Right hindlimb (tissue), 1 donor: ENCODE measurements around the gene KIF26A.
A peak's percentile ranks its signal among the peaks of the same experiment; 100 is the strongest.

ENCODE experiments used
- DNase-seq: peaks from one replicate; pipeline ENCODE4 v3.0.0-alpha.2; 2018

Gene KIF26A

GRCh38 chr14:104225278-104226190, 87.1 kb downstream of the KIF26A start:
- peak; percentile 6 for DNase-seq

- peak; percentile 10 for DNase-seq
These were observed 88.3 kb downstream of the KIF26A start for GRCh38 chr14:104226421-104227383.

DNA sequence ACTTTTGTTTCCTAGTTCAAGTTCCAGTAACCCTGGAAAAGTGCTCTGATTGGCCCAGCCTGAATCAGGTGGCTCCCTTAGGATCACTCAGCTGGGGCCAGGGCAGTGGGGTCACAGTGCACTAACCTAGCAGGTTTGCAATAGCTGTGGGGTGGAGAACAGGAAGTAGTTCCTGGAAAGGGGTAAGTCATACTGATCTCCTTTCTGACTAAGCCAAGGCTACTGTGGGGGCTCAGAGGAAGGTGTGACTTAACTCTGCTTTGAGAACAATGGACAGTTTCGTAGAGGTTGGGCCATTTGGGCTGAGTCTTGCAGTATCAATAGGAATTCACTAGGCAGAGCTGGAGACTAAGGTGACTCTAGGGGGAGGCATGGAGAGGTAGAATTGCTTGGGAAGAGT, 89.4 kb downstream of the KIF26A start:
- no peak for DNase-seq

DNA sequence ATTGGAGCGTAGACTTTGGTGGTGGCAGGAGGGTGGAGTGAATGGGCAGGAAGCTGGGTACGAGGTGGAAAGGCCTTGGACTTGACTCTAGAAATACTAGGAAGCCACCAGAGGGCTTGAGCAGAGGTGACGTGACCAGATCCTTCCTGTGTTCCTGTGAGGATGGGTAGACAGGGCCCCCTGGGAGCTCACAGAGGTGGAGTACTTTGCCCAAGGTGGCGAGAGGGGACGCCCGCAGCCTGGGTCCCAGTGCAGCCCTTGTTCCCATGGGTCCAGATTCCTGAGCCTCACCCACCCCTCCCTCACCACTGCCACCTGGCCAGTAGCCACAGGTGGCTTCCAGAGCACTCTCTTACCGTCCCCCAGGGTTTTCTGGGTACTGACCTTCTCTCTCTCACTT, 89.8 kb downstream of the KIF26A start:
- DNase-seq = no peak

DNA sequence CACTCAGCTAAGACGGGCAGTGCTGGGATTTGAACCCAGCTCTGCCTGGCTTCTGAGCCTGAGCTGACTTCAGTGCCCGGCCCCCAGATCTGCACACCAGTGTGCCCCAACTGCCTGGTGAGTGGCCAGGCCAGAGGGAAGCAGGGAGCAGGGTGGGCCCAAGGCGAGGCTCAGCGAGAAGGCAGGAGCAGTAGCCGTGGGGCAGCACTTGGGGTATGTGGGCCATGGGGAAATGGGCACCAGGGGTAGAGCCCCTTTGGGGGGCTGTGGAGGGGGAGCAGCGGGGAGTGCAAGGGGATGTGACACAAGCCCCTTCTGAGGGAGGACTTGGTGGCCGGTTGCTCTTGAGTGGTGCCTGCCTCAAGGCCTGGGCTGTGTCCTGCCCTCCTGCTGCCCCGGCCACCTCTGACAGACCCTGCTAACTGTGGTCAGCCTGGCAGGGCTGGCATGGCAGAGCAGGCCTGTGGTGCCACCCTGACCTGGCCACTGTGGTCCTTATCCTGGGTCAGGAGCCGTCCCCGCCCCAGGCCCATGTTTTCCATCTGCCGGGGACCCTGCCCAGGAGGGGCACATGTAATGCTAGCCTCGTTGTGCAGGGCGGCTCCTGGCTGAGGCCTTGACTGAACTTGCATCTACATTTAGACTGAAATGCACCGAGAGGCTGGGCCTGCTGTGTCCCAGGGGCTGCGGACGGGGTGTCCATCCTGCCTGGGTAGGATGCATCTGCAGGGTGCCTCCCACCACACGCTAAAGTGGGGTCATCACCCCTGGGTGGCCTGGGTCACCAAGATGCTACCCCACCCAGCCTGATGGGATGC, 90.5 kb downstream of the KIF26A start:
- no peak for DNase-seq

GRCh38 chr14:104229534-104230055, 91.2 kb downstream of the KIF26A start:
- no peak for DNase-seq

DNA sequence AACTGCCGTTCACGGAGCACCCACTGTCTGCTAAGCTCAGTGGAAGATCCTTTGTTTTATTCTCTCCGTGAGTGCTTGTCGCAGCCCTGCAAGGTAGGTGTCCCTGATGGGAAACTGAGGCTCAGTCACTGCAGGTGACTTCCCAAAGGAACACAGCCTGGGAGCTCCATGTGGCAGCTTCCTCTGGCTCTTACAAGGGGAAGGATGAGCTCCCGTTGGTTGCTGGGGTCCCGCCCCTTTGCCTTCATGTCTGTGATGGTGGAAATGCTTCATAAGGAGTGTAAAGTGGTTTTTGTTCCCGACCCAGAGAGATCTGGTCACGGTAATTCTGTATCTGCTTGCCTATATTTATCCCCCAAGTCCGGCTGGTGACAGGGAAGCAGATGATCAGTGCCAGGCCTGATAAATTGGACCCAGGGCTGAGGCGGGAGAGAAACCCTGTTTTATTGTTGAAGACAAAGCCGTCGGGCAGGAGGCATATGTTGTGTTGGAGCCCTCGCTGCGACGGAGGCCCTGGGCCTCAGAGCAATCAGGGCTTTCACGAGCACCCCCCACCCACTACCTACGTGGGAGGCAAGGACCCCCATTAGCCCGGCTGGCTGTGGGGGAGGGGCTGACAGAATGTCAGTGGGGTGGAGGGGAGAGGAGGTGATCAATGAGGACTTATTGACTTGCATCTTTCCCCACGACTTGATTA, 91.9 kb downstream of the KIF26A start:
- DNase-seq = no peak
